ENCODE data around the gene HDAC9.

DNA sequence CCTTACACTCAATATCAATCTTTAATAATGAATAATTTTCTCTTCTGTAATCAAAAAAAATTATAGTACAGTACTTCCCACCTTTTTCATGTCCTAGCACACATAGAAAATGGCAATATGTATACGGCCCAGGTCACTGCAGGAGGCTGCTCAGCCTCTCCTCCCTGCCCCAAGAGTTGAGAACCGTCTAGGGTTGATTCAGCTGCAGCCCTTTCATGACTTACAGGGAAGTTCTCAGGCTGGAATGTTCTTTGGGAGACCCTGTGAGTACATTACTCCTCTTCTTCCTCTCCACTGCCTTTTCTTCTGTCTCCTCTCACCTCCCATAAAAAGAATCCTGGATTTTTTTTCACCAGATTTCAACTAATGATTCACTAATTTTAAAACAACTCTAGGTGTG, 180.0 kb downstream of the HDAC9 start:
- TF ChIP-seq REST (IDR thresholded peaks at IDR 0.05; ENCODE audit: low read depth, low read length) (no peak), CTCF (IDR thresholded peaks at IDR 0.05) (no peak), POLR2AphosphoS5 (IDR thresholded peaks at IDR 0.05; ENCODE audit: low read depth, low read length) (no peak), MAX (IDR thresholded peaks at IDR 0.05; ENCODE audit: low read depth) (no peak), TCF12 (IDR thresholded peaks at IDR 0.05) (no peak), RFX5 (IDR thresholded peaks at IDR 0.05; ENCODE audit: low read length) (no peak), MXI1 (IDR thresholded peaks at IDR 0.05; ENCODE audit: low read depth, low read length) (no peak), EP300 (IDR thresholded peaks at IDR 0.05; ENCODE audit: borderline replicate concordance in 1 of 2, low read depth in 1 of 2, low read length in 1 of 2) (no peak), SIN3A (IDR thresholded peaks at IDR 0.05; ENCODE audit: borderline replicate concordance, low read depth, low read length) (no peak), FOSL2 (IDR thresholded peaks at IDR 0.05; ENCODE audit: borderline replicate concordance, low read depth) (no peak), NRF1 (IDR thresholded peaks at IDR 0.05; ENCODE audit: low read depth, low read length) (no peak), RAD21 (IDR thresholded peaks at IDR 0.05; ENCODE audit: low read length) (no peak)
- TF ChIP-seq, protein P1, sequence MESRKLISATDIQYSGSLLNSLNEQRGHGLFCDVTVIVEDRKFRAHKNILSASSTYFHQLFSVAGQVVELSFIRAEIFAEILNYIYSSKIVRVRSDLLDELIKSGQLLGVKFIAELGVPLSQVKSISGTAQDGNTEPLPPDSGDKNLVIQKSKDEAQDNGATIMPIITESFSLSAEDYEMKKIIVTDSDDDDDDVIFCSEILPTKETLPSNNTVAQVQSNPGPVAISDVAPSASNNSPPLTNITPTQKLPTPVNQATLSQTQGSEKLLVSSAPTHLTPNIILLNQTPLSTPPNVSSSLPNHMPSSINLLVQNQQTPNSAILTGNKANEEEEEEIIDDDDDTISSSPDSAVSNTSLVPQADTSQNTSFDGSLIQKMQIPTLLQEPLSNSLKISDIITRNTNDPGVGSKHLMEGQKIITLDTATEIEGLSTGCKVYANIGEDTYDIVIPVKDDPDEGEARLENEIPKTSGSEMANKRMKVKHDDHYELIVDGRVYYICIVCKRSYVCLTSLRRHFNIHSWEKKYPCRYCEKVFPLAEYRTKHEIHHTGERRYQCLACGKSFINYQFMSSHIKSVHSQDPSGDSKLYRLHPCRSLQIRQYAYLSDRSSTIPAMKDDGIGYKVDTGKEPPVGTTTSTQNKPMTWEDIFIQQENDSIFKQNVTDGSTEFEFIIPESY (IDR thresholded peaks at IDR 0.05; ENCODE audit: borderline replicate concordance, low read depth), result no peak

Data from SK-N-SH (cell line).